ENCODE measurements around the gene RASIP1.

- no peak for TF ChIP-seq EZH2 (IDR thresholded peaks at IDR 0.05; ENCODE audit: borderline replicate concordance, low read length)
- TF ChIP-seq, protein P1, sequence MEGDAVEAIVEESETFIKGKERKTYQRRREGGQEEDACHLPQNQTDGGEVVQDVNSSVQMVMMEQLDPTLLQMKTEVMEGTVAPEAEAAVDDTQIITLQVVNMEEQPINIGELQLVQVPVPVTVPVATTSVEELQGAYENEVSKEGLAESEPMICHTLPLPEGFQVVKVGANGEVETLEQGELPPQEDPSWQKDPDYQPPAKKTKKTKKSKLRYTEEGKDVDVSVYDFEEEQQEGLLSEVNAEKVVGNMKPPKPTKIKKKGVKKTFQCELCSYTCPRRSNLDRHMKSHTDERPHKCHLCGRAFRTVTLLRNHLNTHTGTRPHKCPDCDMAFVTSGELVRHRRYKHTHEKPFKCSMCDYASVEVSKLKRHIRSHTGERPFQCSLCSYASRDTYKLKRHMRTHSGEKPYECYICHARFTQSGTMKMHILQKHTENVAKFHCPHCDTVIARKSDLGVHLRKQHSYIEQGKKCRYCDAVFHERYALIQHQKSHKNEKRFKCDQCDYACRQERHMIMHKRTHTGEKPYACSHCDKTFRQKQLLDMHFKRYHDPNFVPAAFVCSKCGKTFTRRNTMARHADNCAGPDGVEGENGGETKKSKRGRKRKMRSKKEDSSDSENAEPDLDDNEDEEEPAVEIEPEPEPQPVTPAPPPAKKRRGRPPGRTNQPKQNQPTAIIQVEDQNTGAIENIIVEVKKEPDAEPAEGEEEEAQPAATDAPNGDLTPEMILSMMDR (conservative IDR thresholded peaks at IDR 0.05 in 1 of 2, IDR thresholded peaks at IDR 0.05 in 1 of 2; ENCODE audit: extremely low read depth in 1 of 2, insufficient read depth in 1 of 2, low read depth in 1 of 2, low read length in 2 of 2), result no peak
These were observed 9.9 kb upstream of the RASIP1 start for GRCh38 chr19:48750351-48750750.
